Astrocyte (in vitro differentiated cells and primary cell): ENCODE data around the gene EXOSC1.

Source experiments
- EZH2 ChIP-seq: IDR thresholded peaks from 2 replicates; pipeline ENCODE4 v1.6.1; 2012; ENCODE audit warnings: mild to moderate bottlenecking, low read length, inconsistent platforms; ENCODE audit not compliant: insufficient read depth
- TF ChIP-seq, protein P1 (sequence below): IDR thresholded peaks from 2 replicates; pipeline ENCODE4 v1.5.1; 2011; ENCODE audit warnings: low read depth, mild to moderate bottlenecking, inconsistent platforms, low read length, moderate library complexity; ENCODE audit not compliant: insufficient read depth

DNA sequence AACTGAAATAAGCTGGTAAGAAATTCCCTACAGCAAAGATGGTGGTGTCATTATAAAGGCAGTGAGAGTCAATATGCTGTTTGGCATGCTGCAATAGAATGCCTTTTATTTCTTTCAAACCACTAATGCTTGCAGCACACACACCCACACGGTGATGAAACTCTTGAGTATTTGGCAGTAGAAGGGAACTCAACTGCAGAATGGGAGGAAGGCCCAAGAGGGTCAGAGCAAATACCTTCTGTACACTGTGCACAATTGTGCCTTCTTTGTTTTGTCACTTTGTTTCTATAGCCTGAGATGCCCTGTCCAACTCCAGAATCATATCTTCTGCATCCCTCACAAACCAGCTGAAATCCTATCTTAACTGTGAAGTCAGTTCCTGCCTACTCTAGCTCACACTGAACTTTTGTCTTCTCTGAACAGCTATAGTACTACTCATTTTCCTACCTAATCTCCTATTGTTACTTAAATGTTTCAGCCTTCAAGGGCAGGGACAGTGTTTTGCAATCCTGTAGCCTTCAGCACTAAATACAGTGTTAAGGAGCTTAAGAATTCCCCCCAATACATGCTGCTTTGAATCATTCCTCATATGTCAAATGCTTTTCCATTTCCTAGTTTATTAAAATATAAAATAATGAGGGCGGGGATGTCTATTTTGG, 30.3 kb upstream of the EXOSC1 start:
- TF ChIP-seq, protein P1, sequence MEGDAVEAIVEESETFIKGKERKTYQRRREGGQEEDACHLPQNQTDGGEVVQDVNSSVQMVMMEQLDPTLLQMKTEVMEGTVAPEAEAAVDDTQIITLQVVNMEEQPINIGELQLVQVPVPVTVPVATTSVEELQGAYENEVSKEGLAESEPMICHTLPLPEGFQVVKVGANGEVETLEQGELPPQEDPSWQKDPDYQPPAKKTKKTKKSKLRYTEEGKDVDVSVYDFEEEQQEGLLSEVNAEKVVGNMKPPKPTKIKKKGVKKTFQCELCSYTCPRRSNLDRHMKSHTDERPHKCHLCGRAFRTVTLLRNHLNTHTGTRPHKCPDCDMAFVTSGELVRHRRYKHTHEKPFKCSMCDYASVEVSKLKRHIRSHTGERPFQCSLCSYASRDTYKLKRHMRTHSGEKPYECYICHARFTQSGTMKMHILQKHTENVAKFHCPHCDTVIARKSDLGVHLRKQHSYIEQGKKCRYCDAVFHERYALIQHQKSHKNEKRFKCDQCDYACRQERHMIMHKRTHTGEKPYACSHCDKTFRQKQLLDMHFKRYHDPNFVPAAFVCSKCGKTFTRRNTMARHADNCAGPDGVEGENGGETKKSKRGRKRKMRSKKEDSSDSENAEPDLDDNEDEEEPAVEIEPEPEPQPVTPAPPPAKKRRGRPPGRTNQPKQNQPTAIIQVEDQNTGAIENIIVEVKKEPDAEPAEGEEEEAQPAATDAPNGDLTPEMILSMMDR: no peak
- TF ChIP-seq EZH2: no peak
